ENCODE results near the gene BSCL2.

- no peak for TF ChIP-seq POLR2AphosphoS5 (IDR thresholded peaks at IDR 0.05; ENCODE audit: low read depth, low read length)
- no peak for TF ChIP-seq TAF1 (IDR thresholded peaks at IDR 0.05; ENCODE audit: borderline replicate concordance, insufficient read depth, low read length)
These were observed 28.8 kb downstream of the BSCL2 start for GRCh38 chr11:62678433-62678769.
